Stimulated activated CD4-positive, alpha-beta T cell treated with anti-CD3 and anti-CD28 coated beads, Interleukin-4, amount 100 ng/mL, for 4 hours (primary cell): ENCODE data around the gene GALNT18.

Experiments used
- DNase-seq, 2 experiments: peaks; one replicate each; pipeline ENCODE4 v3.0.0-alpha.2; 2020

Gene GALNT18

DNA sequence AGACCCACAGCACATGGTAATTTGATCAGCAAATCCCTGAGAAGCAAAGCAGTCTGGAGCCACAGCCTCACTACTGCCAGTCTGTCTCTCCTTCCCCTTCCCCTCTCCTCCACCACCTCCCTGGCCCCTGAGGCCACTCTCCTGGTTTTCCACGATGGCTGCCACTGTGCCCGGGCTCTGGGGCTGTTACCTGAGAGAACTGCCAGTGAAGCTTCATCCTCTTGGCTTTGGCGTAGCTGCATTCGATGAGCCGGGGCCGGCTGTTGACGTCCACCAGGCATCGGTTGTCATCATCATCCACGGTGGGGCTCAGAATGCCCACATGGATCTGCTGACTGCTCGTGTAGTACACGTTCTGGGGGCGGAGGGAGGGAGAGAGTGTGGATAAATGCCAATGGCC is 329.0 kb downstream of the GALNT18 start:
- no peak for DNase-seq

DNA sequence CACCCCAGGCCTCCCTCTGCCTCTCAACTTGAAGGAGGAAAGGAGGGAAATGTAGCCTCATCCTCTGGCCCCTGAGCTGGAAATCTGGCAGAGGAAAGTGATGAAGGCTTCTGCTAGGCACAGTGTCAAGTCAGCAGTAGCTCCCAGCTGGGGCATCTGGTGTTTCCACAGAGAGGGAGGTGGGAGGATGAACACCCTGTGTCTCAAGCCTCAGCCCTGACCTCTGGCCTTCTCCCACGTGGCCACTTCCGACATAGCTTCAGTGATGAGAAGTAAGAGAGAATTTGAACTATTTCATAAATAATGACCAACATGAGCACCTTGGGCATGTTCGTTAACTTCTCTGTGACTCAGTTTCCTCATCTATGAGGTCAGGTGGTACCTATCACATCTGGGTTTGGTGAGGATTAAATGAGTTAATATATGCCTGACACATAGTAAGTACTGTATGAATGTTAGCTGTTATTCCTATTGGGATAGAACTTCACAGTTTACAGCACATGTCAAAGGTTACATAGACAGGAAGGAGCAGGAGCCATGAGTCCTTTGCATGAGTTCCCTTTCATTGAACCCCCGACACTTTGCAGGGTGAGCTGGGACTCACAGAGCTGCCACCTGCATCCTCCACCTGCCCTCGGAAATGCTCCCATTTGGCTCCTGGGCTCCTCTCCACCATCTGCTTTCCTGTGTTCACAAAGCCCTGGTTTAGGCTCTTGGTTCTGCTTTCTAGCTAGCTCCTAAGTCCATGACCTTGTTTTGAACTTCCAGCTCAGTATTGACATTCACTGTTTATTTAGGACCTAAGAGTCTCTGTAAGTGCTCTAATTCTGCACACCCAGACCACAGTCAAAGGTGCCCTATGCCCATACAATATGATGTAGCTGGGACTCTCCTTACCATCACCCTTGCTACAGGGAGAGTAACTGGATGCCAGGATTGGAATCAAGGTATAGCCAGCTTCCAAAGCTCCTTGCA is 330.5 kb downstream of the GALNT18 start:
- no peak for DNase-seq

DNA sequence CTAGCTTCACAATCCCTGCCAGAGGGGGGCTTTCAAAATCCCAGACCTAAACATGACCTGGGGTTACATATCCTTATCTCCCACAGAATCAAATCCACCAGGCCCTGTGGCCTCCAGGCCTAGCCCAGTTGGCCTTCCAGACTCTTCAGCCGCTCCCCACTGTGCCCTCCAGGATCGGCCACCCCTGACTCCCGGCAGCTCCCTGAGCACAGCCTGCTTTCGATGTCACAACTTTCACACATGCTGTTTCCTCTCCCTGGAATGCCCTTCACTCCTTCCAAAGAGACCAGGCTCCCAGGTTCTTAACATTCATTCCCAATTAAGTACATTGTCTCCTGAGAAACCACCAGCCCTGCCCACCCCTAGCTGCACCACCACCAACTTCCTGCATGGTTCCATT is 331.5 kb downstream of the GALNT18 start:
- no peak for DNase-seq

DNA sequence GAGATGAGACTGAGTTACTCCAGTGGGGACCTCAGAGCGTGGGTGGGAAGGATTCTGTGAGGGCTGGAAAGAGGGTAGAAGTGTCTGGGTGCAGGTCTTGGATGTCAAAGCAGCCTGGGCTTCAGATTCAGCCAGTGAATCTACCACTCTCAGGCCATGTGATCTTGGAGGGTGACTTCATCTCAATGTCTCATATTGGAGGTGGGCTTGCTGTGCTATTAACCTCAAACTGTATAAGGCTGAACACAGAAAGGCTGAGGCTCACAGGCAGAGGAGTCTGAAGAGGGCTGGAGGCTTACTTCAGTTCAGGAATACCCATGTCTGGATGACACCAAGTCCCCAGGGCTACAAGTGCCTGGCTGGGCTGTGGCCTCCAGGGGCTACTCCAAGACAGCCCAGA is 332.1 kb downstream of the GALNT18 start:
- no peak for DNase-seq

DNA sequence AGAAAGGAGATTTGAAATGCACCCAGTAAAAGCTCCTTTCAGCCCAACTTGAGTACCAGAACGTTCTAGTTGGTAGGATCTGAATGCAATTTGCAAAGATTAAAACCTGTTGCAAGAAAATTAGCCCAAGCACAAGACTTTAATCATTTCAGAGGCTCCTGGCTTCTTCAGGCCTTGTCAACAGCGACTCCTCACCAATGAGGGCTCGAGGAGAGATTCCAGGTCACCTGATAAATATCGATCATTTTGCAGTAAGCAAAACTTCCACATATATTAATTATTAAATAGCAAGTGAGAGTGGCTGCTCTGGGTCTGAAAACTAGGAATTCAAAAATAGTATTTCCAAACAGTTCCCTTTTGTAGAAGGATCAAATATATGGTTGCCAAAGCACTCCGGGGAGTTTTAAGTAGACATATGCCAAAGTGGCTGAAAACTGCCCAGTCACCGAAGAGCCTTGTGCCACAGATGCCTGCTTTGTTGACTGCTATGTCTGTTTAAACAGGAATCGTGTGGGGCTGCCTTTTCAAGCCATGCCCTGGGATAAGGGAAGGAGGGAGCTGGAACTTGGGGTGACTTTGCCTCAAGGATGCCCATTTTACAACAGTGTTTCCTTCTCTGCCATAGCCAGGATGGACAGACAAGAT is 332.7 kb downstream of the GALNT18 start:
- DNase-seq: no peak

DNA sequence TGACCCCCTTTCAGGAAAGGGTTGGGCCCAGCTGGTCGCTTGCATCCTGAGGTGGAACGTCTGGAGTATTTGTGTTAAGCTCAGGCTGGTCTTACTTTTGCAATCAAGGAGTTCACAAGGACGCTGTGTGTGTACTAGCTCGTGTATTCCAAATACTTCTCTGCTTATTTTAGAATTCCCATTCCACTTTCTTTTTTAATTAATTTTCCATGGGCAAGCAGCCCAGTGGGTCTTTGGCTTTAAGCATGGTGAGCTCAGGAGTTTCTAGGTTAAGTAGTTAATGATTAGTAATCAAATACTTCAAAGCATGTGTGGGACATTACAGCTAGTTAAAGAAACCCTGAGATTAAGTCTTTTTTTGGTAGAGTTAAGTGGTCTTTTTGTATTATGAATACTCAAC is 337.3 kb downstream of the GALNT18 start:
- DNase-seq: no peak

DNA sequence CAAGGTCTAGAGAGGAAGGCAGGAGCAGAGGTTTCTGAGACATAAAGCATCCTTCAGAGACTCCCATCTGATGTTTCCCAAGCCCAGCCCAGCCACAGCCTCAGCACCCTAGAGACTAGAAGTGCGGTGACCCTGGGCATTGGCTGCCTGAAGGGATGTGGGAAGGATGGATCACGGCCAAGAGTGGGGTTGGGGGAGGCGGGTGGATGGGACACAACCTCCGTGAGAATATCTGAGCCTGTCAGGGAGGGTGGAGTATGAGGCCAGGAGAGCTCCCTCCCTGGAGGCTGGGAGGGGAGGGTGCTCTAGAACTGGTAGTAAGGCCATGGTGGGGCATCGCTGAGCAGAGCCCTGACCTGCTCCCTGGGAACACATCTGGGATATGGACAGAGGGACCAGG is 340.2 kb downstream of the GALNT18 start:
- DNase-seq: no peak

DNA sequence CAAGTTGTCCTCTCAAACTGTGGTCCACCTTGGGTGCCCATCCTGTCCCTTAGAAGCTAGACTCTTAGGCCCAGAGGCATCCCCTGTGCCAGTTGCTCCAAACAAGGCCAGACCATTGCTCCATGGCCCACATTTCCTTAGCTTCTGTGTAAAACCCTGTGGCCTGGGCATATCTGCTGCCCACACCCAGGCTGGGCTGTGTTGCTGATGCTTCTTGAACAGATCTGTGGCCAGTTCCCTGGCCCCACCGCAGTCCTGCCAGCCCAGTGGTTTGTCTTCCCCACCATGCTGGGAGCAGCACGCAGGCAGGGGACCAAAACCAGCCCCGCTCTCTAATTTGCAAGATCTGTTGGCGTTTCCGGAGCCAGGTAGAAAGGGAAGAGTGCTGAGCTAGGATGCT is 341.0 kb downstream of the GALNT18 start:
- no peak for DNase-seq

DNA sequence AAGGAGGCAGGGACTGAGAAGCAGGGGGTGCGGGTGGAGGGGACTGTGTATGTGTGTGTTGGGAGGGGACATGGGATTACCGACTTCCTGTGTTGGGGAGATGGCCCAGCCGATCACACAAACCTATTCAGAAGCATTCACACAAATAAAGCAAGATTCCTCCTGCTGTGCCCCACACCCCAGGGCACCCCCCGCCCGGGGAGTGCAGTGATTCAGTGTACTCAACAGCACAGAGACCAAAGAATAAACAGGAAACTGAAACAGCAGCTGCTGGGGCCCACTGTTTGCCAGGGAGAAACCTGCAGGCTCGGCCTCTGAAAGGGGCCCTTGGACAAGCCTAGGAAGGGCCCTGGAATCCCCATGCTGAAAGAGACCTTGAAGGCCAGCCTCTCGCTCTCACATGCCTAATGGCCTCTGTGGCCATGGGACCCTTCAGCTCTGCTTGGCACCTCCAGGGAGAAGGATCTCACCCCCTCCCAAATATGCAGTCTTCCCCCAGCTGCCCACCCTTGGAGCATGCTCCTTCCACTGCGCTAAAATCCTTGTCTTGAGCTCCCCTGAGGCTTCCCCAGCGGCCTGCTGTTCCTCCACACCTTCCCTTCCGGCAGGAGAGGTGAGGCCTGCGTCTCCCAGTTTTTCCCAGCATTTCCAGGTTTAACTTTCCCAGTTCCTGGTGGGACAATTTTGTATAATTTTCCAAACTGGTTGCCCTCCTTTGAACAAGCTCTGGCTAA is 341.7 kb downstream of the GALNT18 start:
- DNase-seq: no peak

DNA sequence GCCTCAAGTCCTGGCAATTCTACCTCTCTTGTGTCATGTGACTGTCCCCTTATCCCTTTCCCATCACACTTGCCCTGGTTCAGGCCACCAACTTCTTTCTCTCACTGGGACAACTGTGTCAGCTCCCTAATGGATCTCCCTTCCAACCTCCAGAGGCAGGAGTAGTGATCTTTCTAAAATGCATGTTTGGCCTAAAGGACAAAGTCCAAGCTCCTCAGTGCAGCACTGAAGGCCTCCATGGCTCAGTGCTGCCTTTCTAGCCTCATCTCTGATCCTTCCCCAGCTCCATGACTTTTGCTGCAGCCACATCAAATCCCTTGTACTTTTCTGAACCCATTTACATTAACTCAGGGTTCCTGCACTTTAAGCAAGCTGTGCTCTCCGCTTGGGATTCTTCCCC is 349.6 kb downstream of the GALNT18 start:
- DNase-seq: no peak

DNA sequence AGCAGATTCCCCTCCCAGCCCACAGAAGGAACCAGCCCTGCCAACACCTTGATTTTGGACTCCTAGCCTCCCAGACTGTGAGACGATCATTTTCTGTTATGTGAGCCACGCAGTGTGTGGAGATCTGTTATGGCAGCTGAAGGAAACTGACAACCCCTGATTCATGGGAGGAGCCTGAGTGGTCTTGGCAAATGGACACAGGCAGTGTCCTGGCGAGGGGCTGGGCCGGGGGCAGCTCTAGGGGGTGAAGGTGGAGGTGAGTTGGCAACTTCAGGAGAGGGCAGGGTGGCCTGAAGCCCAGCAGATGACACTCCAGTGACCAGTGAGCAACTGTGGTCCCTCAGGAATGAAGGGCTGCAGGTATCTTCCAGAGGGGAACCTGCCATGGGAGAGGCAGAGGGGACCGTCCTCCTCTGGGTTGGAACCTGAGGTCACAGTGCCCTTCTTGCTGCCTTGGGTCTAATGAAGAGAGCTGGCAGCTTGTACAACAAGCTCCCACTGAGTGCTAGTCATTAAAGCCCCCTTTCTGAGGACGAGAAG is 351.5 kb downstream of the GALNT18 start:
- no peak for DNase-seq

DNA sequence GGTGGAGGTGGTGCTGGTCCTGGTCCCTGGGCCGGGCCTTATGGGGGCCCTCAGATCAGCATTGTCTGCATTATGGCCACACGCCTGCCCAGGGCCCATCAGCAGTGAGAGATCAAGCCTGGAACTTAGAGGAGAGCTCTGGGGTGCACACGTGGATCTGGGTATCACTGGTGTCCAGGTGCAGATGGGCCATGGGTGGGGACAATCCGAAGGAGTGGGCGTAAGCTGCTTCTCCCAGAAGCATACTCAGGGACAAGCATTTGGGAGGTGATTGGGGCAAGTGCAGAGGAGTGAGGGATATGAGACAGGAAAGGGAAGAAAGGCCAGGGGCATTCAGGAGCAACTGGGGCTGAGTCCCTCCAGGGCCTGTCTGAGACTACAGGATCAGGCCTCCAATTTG is 353.1 kb downstream of the GALNT18 start:
- DNase-seq: no peak

DNA sequence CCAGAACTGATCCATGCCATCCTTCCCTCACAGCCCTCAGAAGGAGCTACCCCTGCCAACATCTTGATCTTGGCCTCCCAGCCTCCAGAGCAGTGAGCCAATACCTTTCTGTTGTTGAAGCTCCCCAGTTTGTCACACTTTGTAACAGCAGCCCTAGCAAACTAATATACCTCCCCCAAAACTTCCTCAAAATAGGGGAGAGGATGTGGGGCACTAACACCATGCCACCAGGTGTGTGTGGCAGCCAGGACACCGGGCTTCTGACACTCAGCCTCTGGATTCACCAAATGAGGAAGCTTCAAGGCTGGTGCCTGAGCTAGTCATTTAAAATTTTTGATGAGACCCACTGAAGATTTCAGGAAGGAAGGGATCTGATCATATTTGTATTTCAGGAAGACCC is 353.7 kb downstream of the GALNT18 start:
- no peak for DNase-seq

DNA sequence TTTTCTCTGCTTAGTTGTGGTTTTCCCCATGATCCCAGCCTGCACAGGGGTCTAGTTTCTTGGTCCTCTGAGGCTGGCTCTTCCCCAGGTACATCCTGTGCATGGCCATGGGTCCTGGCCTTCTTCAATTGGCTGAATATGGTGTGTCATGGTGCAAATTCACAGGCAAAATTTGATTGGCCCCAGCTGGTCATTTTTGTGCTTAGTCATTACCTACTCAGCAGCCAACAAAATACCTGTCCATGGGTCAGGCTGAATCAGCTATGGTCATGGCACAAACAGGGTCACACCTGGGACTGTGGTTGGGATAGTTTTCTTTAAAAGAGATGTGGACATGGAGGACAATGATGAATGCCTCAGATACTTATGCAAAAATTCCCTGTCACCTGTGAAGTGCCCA is 354.5 kb downstream of the GALNT18 start:
- no peak for DNase-seq

DNA sequence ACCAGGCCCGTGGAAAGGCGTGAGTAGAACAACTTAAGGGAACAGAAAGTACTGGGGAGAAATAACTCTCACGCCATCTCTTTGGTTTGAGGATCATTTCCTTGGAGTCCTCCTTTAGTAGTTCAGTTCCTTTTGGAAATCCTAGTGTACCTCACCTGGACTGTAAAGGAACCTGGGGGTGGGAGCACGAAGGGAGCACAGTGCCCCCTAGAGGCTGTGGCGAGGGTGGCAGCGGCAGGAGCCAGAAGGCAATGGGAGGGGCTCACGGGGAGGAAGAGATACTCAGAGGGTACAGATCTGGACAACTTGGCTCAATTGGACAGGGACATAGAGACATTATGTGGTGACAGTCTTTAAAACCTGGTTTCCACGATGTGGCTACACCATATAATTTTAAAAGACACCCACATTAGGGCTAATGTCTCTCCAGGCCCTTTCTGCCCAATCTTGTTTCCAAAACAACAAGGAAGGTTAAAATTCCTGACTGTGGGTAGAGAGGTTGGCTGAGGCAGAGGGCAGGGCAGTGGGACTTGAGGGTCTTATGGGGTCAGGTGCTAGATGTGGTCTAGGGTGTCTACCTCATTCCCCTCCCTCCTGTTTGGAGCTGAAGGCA is 355.7 kb downstream of the GALNT18 start:
- peak; percentile 29 to 48 for DNase-seq

DNA sequence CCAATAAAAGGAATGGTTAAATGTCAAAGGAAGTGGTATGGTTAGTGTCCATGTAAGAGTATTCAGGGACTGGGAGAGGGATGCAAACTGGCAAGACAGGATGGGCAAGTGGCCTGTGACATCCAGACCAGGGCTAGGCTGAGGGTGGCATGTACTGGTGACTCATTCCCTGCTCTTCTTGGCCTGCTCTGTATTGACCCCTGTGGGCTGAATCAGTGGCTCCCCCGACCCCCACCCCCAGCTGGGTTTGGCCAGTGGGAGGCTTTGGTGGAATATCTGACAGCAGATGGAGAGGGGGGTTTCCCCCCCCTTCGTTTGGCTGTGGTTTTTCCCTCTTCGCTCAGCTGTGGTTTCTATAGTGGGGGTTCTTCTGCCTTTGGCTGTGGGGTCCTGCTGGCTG is 356.5 kb downstream of the GALNT18 start:
- no peak for DNase-seq

DNA sequence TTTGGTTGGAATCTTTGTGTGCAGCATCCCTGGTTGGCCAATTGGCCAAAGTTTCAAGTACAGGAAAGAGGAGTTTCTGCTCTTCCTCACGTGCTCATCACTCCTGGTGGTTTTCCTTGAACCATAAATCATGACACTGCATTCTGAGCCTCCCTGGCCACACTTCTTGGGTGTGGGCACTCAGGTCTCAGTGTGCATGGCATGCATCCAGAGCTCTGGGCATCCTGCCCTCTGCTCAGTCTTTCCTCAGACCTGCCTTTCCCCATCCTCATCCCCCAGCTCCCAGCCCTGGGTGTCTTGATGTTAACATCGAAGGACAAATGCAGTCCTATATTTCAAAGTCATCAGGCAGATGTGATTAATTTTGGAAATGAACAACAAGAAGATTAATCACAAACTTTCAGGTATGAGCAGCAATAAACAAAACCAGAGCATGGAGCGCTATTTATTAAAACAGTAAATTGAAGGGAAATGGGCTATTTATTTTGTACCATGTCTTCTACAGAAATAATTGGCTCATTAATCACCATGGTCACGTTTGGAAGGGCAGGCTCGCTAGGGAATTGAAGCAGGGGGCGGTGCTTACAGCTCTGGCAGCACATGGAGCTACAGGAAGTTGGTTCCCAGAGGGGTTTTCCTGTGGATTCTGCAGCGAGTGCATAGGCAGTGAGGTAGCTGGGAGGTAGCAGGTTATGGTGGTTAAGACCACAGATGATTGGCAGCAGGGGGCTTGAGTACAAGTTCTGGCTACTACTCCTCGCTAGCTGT is 358.4 kb downstream of the GALNT18 start:
- no peak for DNase-seq

DNA sequence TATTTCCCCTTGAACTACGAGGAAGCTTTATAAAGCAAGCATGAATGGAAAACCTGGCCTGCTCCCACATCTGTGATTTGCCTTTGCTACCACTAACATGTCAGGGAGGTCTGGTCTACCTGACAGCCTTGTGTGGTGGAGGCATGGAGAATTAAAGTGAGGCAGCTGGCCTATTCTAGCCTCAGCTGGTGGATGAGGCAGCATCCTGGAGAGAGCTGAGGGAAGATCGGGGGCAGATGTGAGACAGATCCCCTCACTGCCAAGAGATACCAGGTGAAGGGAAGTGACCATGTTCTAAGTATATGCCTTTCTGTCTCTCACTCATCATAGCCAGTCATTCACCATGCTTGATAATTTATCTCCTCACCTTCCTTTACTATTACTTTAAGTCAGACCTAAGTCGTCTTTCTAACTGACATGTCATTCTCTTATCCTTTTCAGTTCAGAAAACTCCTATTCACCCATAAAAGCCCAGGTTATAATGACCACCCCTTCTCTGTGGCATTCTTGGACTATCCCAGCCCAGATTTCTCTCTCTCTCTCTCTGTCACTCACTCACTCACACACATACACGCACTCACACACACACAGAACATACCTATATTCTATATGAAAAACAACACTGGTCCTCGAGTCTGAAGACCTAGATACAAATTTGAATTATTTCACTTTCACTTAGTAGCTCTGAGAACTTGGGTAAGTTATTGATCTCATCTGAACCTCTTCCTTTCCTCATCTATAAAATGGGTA is 359.5 kb downstream of the GALNT18 start:
- DNase-seq: no peak

DNA sequence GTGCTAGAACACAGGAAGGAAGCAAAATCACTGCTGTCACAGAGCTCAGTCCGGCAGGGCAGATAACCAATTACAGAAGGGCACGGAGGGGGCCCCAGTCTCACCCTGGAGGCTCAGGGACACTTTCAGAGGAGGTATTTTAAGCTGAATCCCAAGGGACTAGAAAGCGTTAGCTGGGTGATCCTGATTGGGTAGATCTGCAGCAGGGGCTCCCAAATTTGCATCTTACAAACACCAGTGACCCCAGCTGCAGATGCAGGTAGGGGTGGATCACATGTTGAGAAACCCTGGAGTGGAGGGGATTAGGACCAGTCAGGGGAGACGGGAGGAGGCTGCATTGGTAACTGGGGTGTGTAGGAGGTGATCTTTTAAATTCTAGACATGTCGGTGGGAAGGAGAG is 360.2 kb downstream of the GALNT18 start:
- no peak for DNase-seq

DNA sequence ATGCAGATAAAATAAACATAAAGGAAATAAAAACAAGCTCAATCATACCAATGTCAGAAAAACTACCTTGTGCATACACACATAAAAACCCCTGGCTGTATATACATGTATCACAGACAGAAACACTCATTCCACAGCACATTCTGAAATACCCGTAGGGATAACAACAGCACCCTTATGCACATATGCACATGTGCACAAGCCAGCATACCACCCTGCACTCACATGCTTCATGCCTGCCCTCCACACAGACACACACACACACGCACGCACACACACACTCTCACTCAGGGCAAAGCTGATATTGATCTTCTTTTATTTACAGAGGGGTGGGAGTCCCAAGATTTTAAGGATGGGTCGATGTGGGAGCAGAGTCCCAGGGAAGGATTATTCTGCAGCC is 360.9 kb downstream of the GALNT18 start:
- no peak for DNase-seq

DNA sequence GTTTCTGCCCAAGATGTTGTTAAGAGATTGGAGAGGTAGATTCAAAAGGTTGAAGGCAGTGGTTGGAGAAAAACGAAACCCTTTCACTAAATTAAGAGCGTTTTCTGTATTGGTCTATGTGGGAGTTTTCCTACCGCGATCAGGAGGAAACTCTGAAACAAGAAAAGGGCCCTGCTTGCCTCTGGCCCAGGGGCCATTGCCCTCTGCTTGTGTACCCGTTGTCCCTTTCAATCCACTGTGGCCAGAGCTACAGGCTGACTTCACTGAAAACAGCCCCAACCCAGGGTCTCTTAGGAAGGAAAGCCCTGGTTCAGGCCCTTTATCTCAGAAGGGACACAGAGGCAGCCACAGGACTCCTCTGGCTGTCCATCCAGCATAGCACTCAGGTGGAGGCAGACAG is 367.8 kb downstream of the GALNT18 start:
- DNase-seq: no peak
